GM04503 (cell line): ENCODE data around the gene GRM3.

Source experiments
- DNase-seq: peaks from one replicate; pipeline ENCODE4 v3.0.0-alpha.2; 2012; ENCODE audit warnings: low read depth

GRM3 gene

DNA sequence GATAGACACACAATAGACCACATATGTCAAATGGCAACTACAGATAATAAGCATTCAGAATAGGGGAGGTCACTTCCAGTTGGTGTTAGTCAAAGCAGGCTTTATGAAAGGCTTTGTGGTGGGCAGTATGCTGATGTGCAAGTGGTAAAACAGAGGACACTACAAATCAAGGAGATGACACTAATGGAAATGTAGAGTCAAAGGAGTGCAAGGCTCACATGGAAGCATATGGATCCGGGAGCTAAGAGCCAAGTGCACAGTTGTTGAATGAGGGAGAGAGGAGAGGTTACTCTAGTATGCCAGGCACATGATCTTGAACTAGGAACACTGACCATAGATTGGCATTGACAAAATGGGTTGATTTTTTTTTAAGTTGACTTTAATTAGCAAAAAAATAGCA is 62.7 kb downstream of the GRM3 start:
- no peak for DNase-seq

- DNase-seq = no peak
These were observed 64.4 kb downstream of the GRM3 start for GRCh38 chr7:86708031-86708680.

DNA sequence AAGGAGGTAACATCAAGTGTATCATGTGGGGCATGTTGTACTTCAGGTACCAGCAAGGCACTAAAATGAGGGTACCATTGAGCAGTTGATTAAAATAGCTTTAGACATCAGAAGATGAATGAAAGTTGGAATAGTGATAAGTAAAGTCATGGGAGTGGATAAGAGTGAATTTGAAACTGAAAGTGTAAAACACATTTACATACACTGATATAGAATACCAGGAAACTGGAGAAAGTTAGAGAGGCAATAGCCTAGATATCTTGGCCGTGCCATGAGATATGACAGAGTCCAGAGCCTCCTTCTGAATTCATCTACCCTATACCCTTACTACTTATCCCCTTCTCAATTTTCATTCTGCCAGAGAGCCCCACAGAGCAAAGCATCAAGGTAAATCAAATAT is 76.6 kb downstream of the GRM3 start:
- DNase-seq = no peak

DNA sequence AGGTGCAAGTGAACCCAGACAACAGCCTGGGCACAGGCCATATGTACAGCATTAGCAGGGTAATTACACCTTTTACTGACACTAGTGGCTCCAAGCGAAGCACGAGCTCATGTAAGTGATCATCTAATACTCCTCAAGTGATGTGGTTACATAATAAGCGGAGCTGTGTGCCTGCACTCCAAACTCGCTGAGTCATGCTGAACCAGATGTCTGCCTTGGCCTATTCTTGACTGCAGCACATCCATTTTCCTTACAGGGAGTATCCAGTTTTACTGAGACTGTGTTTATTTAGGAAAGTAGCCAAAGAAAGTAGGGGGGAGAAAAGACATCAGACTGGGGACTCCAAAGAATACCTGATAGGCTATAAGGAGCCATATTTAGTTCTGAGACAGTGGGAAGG is 90.1 kb downstream of the GRM3 start:
- DNase-seq = peak; percentile 1

DNA sequence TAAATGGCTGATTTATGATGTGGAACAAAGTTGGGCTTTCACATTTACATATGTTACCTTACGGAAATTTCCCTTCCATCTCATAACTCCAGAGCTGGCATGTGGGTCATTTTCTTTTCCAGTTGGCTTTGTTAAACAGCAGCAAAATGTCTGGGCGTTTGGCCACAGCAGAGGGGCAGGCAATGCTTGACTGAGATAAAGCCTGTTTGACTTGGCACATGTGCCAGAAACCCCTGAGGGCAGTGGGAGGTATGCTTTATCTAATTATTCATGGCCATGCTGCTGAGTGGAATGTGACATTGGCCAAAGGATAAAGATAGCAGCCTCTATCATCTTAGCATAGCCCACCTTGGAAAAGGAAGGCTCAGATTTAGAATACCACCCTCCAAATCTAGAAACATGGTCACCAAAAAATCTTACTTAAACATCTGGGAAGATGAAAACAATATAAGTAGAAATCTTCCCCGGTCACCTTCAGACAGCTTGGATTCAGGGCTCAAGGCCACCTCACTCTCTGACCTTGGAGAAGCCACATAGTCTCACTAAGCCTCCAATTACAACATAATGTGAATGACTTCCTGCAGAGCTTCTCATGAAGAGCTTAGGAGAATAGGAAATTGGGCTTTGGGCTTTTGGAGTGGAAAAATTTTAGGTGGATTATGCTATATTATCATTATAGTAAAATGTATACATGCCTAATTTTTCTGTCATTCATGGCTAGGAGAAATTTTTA is 101.5 kb downstream of the GRM3 start:
- DNase-seq = no peak

DNA sequence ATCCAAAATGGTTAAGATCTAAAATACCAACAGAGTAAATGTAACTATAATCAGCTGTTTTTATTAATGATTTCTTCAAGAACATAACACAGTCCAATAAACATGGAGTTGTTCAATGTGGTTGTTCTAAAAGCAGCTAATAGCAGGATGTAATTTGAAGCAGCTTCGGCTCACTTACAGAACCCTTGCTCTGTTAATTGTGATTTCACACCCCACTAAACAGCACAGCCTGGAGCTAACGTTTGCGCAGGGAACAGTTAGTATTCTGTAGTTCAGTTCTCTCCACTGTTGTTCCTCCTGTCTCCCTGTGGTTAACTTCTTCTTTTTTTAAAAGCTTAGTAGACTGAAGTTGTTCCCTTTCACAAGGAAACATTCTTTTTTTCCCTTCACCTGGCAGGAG is 104.0 kb downstream of the GRM3 start:
- DNase-seq = no peak

- no peak for DNase-seq
These were observed 104.5 kb downstream of the GRM3 start for GRCh38 chr7:86748201-86748600.

GRCh38 chr7:86748843-86749719 is 105.4 kb downstream of the GRM3 start:
- DNase-seq = no peak

GRCh38 chr7:86749741-86750665 is 106.3 kb downstream of the GRM3 start:
- no peak for DNase-seq

DNA sequence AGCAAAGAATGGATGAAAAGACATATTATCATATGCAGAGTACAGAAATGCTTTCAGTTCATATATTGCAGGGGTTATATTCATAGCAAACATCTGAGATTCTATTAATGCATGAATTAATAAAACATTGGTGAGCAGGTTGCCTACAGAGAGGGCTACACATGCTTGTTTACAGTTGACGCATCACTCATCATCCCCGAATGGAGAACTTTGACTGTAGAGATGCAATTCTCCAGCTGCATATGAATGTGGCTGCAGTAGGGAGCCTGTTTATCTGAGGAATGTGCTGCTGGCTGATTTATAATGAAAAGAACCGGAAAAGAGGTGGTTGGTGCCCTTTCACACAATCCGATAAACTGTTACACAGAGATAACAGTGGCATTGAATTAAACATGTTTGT is 116.5 kb downstream of the GRM3 start:
- DNase-seq = no peak

- DNase-seq = no peak
These were observed 118.4 kb downstream of the GRM3 start for GRCh38 chr7:86762129-86762528.

DNA sequence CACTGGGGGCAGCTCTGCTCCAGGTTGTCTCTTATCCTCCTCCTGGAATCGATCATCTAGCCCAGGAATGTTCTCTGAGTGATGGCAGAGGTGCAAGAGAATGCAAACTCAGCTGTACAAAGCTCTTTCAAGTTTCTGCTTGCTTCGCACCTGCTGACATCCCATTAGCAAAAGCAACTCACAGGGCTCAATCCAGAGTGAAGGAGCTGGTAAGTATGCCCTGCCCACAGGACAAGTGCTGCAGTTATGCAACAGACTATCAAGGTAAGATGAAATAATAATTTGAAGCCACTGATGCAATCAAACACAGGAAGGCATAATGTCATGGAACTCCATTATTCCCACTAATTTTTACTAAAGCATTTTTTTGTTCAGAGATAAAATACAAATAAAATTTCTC is 122.2 kb downstream of the GRM3 start:
- DNase-seq = no peak

- DNase-seq = no peak
These were observed 124.7 kb downstream of the GRM3 start for GRCh38 chr7:86768394-86768793.

GRCh38 chr7:86768967-86769760 is 125.5 kb downstream of the GRM3 start:
- DNase-seq = no peak

DNA sequence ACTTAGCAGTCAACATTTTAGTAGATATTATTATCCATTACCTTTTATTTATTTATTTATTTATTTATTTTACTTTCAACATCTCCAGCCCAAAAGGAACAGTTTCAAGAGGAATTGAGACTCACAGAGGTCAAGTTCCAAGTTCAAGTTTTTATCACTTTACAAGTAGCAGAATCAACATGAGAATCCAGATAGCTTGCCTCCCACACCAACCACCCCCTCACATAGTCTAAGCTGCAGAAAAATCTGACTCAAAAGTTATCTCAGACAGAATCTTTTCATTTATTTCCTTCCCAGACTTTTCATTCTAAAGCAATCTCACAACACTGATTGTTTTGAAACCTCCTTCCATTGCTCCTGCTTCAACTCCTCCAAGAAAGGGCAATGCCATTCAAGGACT is 129.6 kb downstream of the GRM3 start:
- DNase-seq = no peak

DNA sequence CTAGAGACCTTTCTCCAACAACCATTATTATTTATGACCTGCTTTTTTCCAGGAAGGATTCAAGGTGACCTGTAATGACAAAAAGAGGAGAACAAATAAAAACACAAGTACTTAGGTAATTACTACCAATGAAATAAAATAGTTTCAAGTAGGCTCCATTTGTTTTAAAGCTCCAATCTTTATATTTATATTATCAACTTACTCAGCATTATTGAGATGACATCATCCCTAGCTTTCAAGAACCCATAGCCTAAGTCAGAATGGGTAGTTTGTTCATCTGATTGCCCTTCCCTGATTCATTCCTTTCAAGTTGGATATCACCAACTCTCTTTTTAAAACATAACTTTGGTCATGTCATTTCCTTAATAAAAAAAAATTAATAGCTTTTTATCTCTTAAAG is 131.5 kb downstream of the GRM3 start:
- no peak for DNase-seq

DNA sequence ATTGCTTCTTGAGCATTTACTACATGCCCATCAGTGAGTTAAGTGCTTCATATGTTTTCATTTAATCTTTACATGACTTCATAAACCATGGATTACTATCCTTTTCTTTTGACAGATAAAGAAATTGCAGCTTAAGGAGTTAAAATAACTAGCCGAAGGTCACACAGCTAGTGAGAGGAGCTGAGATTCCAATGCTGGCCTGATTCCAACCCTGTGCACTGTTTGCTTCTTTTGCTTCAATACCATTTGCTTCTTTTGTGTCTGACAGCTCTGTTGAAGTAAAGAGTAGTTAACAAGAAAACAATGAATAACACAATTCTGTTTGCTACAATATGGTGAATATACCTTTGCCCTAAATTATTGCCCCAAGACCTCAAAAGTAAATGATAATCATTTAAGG is 132.4 kb downstream of the GRM3 start:
- DNase-seq = no peak

- no peak for DNase-seq
These were observed 134.6 kb downstream of the GRM3 start for GRCh38 chr7:86778271-86778670.

GRCh38 chr7:86784765-86785164 is 141.1 kb downstream of the GRM3 start:
- DNase-seq = no peak

DNA sequence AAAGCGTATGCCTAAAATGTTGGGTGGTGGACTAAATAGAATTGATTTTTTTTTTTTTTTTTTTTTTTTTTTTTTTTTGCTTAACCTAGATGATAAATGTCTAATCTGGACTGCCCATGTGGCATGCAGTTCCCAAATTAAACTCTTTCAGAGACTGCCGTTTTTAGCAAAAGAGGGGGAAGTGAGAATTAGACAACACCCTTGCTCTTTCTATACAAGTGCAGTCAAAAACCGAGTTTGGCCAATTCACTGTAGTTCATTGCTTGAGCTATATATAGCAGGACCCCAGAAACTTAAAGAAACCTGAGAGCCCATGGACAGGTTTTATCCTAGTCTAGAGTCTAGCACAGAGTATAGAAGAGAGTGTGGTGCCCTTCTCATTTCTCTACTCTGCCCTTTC is 141.9 kb downstream of the GRM3 start:
- no peak for DNase-seq

GRCh38 chr7:86786376-86786775 is 142.7 kb downstream of the GRM3 start:
- DNase-seq = no peak
